HFFc6 (cell line): ENCODE measurements around the gene OR2F2. TPM values are rescaled to one million over a fixed set of nuclear protein-coding genes. Genes with fewer than 3 reads are reported as not detected.

Source experiments
- DNase-seq: peaks from one replicate; pipeline ENCODE4 v3.0.0-alpha.2; 2018
- H3K27ac Mint-ChIP-seq: 2 replicates; pipeline ENCODE4 v1.8.0; 2020; ENCODE audit warnings: mild to moderate bottlenecking, mixed read lengths
- H3K27me3 Mint-ChIP-seq: 2 replicates; pipeline ENCODE4 v1.8.0; 2021; ENCODE audit warnings: mild to moderate bottlenecking, moderate library complexity, mixed read lengths; ENCODE audit not compliant: insufficient read depth
- H3K36me3 Mint-ChIP-seq: 2 replicates; pipeline ENCODE4 v1.8.0; 2021; ENCODE audit warnings: low read depth, mixed read lengths
- H3K4me1 Mint-ChIP-seq: 2 replicates; pipeline ENCODE4 v1.8.0; 2020; ENCODE audit warnings: low read depth, mixed read lengths
- H3K4me3 Mint-ChIP-seq: 2 replicates; pipeline ENCODE4 v1.8.0; 2020; ENCODE audit warnings: mild to moderate bottlenecking, moderate library complexity, mixed read lengths
- H3K9me3 Mint-ChIP-seq: 2 replicates; pipeline ENCODE4 v1.8.0; 2020; ENCODE audit warnings: mild to moderate bottlenecking, mixed read lengths
- total RNA-seq, 6 experiments: library from RNA; stranded (reverse); fragmentation: NEBNext Ultra II Directional; extraction: Animal tissue kit (Norgen Biotek cat#: 25700); gene quantifications; 2 replicates in 1 of 6; 3 replicates in 5 of 6; pipeline ENCODE4 v1.2.3, GENCODE V29; 2021
- TF ChIP-seq, protein P1 (sequence below): fragments of 200-600 bp; sonication (generic); IDR thresholded peaks from 2 replicates; pipeline ENCODE4 v1.5.0; 2021; ENCODE audit warnings: antibody characterized with exemption, mild to moderate bottlenecking

The OR2F2 gene
- total RNA-seq, 6 experiments from 2014 or later: not detected

DNA sequence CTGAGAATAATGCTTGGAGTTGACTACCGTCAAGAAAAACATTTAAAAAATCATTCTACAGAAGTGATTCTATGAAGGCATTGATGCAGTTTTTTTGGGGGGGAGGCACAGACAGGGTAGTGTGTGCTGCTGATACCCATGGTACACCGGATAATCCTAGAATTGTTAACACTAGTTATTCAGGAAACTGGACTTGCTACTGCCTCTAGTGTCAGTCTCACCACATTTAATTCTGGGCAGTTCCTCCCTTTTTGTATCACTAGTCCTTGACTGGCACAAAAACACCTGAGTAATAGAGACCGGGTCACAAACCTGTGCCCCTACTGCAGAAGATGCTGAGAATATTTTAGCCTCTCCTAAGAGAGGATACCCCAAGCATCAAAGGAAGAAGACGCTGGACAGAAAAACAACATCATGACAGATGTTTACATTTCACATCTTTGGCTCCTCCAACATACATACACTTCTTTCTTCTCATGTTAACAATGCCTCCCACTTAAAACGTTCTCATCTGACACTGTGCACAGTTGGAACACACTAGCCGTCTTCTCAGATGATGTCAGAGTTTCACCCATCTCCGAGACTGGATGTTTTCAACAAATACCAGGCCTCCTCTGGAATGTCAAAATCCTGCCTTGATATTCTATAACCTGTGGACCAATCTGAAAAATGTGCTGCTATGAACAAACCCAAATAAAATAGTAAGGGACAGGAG lies 19.9 kb upstream of the OR2F2 start:
- DNase-seq: no peak
- TF ChIP-seq, protein P1, sequence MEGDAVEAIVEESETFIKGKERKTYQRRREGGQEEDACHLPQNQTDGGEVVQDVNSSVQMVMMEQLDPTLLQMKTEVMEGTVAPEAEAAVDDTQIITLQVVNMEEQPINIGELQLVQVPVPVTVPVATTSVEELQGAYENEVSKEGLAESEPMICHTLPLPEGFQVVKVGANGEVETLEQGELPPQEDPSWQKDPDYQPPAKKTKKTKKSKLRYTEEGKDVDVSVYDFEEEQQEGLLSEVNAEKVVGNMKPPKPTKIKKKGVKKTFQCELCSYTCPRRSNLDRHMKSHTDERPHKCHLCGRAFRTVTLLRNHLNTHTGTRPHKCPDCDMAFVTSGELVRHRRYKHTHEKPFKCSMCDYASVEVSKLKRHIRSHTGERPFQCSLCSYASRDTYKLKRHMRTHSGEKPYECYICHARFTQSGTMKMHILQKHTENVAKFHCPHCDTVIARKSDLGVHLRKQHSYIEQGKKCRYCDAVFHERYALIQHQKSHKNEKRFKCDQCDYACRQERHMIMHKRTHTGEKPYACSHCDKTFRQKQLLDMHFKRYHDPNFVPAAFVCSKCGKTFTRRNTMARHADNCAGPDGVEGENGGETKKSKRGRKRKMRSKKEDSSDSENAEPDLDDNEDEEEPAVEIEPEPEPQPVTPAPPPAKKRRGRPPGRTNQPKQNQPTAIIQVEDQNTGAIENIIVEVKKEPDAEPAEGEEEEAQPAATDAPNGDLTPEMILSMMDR: peak; percentile 31
- peaks cover 10% of the 10 kb centered on the region; the same call in 1 of the 2 replicates for H3K4me1 Mint-ChIP-seq
- no peaks in the 10 kb centered on the region for H3K9me3 Mint-ChIP-seq
- no peaks in the 10 kb centered on the region for H3K36me3 Mint-ChIP-seq
- H3K27ac Mint-ChIP-seq: no peak overlapping the region
- peaks cover 3% of the 10 kb centered on the region for H3K27me3 Mint-ChIP-seq
- no peak overlapping the region for H3K4me3 Mint-ChIP-seq

DNA sequence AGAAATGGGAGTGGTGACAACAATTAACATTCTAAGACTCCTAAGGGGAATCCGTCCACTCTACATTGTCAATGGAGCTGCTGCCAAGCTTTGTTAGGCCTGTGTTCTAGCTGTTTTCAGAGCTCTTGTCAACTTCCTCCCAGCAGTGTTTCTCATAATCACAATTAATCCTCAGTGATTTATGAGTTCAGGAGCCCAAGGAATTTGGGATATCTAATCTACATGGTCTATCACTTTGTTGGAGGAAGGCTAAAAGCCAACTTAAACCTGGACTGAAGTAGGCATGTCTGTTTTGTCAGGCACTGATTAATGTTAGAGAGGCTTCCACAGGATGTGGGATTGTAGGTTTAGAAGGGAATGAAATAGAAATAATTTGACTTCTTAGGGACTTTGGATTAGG lies 10.2 kb upstream of the OR2F2 start:
- Mint-ChIP-seq H3K36me3 (no peaks in the 10 kb centered on the region), H3K4me3 (no peak overlapping the region), H3K9me3 (no peaks in the 10 kb centered on the region), H3K27ac (no peak overlapping the region), H3K27me3 (peaks cover 7% of the 10 kb centered on the region; the same call in 1 of the 2 replicates), H3K4me1 (peaks cover 6% of the 10 kb centered on the region; the same call in 1 of the 2 replicates)
- TF ChIP-seq, protein P1: no peak
- DNase-seq: no peak

DNA sequence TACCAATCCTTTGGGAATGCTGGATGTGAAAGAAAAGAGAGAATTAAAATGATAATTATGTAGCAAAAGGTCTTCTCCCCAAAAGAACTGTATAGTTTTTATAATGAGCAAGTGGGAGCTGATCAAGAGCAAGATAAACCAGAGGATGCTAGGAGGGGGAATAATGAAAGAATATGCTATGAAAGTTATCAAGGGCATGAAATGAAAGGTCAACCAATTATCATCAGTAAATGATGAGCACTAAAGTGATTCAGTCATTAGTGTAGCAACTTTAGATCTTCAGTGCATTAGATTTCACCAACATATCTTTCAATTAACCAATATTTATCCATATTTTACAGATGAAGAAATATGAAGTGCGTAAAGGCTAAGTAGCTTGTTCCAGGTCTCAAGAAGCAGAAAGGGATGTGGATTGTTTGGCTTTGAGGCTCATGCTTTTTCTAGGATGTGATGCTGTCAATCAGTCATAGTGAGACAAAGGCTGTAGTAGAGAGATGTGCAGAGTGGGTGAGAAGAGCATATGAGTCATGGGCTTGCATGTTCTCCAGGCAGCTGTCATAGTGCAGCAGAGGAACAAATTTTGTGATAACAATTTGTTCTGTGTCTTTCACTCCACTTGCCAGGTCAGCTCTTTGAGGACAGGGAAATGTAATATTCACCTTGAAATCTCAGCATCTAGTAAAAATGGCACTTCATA lies 5.7 kb upstream of the OR2F2 start:
- H3K4me3 Mint-ChIP-seq: no peak overlapping the region
- TF ChIP-seq, protein P1: no peak
- H3K27me3 Mint-ChIP-seq: no peaks in the 10 kb centered on the region; the same call in 1 of the 2 replicates
- H3K36me3 Mint-ChIP-seq: no peaks in the 10 kb centered on the region; the same call in 1 of the 2 replicates
- H3K9me3 Mint-ChIP-seq: no peaks in the 10 kb centered on the region
- H3K27ac Mint-ChIP-seq: no peak overlapping the region
- DNase-seq: no peak
- peaks cover 25% of the 10 kb centered on the region for H3K4me1 Mint-ChIP-seq

DNA sequence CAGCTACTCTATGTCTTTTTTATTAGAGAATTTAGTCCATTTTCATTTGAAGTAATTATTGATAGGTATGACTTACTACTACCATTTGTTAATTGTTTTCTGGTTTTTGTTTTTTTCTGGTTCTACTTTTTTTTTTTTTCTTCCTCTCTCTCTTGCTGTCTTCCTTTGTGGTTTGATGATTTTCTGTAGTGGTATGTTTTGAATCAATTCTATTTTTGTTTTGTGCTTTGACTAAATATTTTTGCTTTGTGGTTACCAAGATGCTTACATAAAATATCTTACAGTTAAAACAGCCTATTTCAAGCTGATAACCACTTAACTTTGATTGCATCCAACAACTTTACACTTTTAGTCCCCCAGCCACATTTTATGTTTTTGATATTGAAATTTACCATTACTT lies 3.3 kb upstream of the OR2F2 start:
- Mint-ChIP-seq H3K27me3 (no peaks in the 10 kb centered on the region; the same call in 1 of the 2 replicates), H3K4me3 (peak overlapping the region; percentile 13; the same call in 1 of the 2 replicates), H3K36me3 (no peaks in the 10 kb centered on the region; the same call in 1 of the 2 replicates), H3K27ac (peak overlapping the region; percentile 60; the same call in 1 of the 2 replicates), H3K4me1 (peaks cover 49% of the 10 kb centered on the region), H3K9me3 (no peaks in the 10 kb centered on the region)
- TF ChIP-seq, protein P1: no peak
- DNase-seq: peak; percentile 54

DNA sequence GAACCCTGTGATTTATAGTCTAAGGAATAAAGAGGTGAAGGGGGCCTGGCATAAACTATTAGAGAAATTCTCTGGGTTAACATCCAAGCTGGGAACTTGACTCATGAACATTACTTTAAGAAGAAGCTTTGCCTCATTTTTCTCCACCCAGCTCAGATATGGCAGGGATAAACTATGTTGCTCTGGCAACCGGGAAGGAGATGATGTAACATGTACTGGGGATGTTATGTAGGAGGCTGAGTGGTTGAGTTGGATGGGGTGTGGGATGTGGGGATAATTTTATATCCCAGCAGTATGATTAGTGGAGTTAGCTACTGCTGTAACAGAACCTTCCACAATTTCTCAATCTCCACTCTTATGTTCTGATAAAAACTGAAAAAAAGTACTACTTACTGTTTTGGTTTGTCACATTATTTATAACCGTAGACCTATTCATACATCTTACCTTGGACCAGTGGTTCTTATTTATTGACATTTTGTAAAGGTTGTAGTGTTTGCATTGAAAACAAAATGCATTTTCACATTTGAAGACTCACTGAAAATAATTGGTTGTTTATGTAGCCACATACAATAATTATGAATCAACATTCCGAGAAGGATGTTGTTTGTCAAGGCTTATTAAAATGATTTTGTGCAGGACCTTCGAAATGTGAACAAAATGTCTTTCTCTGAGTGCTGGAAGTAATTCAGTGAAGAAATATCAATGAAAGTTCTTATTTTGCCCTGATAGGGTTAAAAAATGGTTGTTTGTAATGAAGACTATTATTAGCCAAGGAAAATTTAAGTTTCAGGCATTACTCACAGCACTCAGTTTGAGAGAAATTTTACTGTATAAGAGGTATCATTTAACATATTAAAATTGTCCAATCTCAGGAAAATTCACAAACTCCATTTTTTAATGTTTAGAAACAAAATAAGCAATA lies 1.3 kb downstream of the OR2F2 start:
- H3K27me3 Mint-ChIP-seq: no peaks in the 10 kb centered on the region; the same call in 1 of the 2 replicates
- H3K9me3 Mint-ChIP-seq: no peaks in the 10 kb centered on the region
- H3K27ac Mint-ChIP-seq: peak overlapping the region; percentile 90
- peak overlapping the region; percentile 31 for H3K4me3 Mint-ChIP-seq
- TF ChIP-seq, protein P1: no peak
- H3K4me1 Mint-ChIP-seq: peaks cover 44% of the 10 kb centered on the region
- DNase-seq: peak; percentile 90
- H3K36me3 Mint-ChIP-seq: no peaks in the 10 kb centered on the region; the same call in 1 of the 2 replicates
